GM18520 (cell line): Measurements from ENCODE around the gene SCN8A.
A peak's percentile ranks its signal among the peaks of the same experiment; 100 is the strongest.
"Not testable (repeated sequence)": the region's sequence is repeated elsewhere in the genome, so short reads cannot be mapped to it uniquely, and the experiment has no call there.

Source experiments
- ATAC-seq: cut with Tn5 transposase; IDR thresholded peaks from one replicate; pipeline ENCODE4 v1.9.1; 2021; ENCODE audit not compliant: unreplicated experiment

Gene SCN8A

GRCh38 chr12:51591016-51591901 lies at the start of gene SCN8A:
Gene SCN8A (plus strand): TSS chr12:51591233. CDS start chr12:51662818, 71,585 bp downstream.
- no peak for ATAC-seq

GRCh38 chr12:51546097-51546496 lies 44.9 kb upstream of the SCN8A start:
- ATAC-seq = no peak

- no peak for ATAC-seq
Measured at GRCh38 chr12:51547606-51548005, 43.4 kb upstream of the SCN8A start.

GRCh38 chr12:51548241-51548640 lies 42.8 kb upstream of the SCN8A start:
- no peak for ATAC-seq

- no peak for ATAC-seq
Measured at GRCh38 chr12:51549637-51550036, 41.4 kb upstream of the SCN8A start.

GRCh38 chr12:51568271-51569032 lies 22.6 kb upstream of the SCN8A start:
- not testable (repeated sequence) for ATAC-seq

- no peak for ATAC-seq
Measured at GRCh38 chr12:51579321-51579850, 11.6 kb upstream of the SCN8A start.

- no peak for ATAC-seq
Measured at GRCh38 chr12:51589060-51589459, 2.0 kb upstream of the SCN8A start.

- no peak for ATAC-seq
Measured at GRCh38 chr12:51589557-51590176, 1.4 kb upstream of the SCN8A start.

- peak; percentile 58 for ATAC-seq
Measured at GRCh38 chr12:51590347-51591015, 552 bp upstream of the SCN8A start.

GRCh38 chr12:51592034-51592705 lies 1.1 kb downstream of the SCN8A start:
- no peak for ATAC-seq

GRCh38 chr12:51593021-51593420 lies 2.0 kb downstream of the SCN8A start:
- no peak for ATAC-seq

GRCh38 chr12:51593539-51593938 lies 2.5 kb downstream of the SCN8A start:
- no peak for ATAC-seq

GRCh38 chr12:51598156-51598555 lies 7.1 kb downstream of the SCN8A start:
- ATAC-seq = no peak

- ATAC-seq = no peak
Measured at GRCh38 chr12:51600721-51601120, 9.7 kb downstream of the SCN8A start.

- ATAC-seq = no peak
Measured at GRCh38 chr12:51601241-51601640, 10.2 kb downstream of the SCN8A start.

- not testable (repeated sequence) for ATAC-seq
Measured at GRCh38 chr12:51605896-51606295, 14.9 kb downstream of the SCN8A start.

GRCh38 chr12:51607197-51607596 lies 16.2 kb downstream of the SCN8A start:
- ATAC-seq = not testable (repeated sequence)

GRCh38 chr12:51620448-51620847 lies 29.4 kb downstream of the SCN8A start:
- ATAC-seq = no peak
